GM23338 (cell line): ENCODE data around the gene BBOF1. TPM values are rescaled to one million over a fixed set of nuclear protein-coding genes. Genes with fewer than 3 reads are reported as not detected.

Experiments
- ATAC-seq: fragments of 200-7000 bp; cut with Tn5 transposase; 3 replicates; pipeline ENCODE4 v1.9.1; 2020
- DNase-seq: peaks from one replicate; pipeline ENCODE4 v3.0.0-alpha.2; 2015; ENCODE audit warnings: low spot score
- H2AFZ ChIP-seq: fragments of 200-600 bp; sonication (generic); 2 replicates; pipeline ENCODE4 v1.8.0; 2016; ENCODE audit warnings: antibody characterized with exemption, mild to moderate bottlenecking, moderate library complexity
- H3F3A ChIP-seq: fragments of 200-600 bp; sonication (generic); replicated peaks from 2 replicates; pipeline ENCODE4 v1.8.0; 2017; ENCODE audit warnings: antibody characterized with exemption, mixed run types, low read depth
- H3K27ac ChIP-seq: fragments of 200-600 bp; sonication (generic); 2 replicates; pipeline ENCODE4 v1.6.1; 2016; ENCODE audit warnings: low read depth
- H3K27me3 ChIP-seq: fragments of 200-600 bp; sonication (generic); 2 replicates; pipeline ENCODE4 v1.8.0; 2016; ENCODE audit warnings: mild to moderate bottlenecking, mixed run types, moderate library complexity; ENCODE audit not compliant: insufficient read depth
- H3K36me3 ChIP-seq: fragments of 200-600 bp; sonication (generic); 2 replicates; pipeline ENCODE4 v1.8.0; 2016; ENCODE audit warnings: mild to moderate bottlenecking; ENCODE audit not compliant: insufficient read depth
- H3K4me1 ChIP-seq: fragments of 200-600 bp; sonication (generic); 2 replicates; pipeline ENCODE4 v1.8.0; 2016; ENCODE audit warnings: mild to moderate bottlenecking, moderate library complexity; ENCODE audit not compliant: insufficient read depth
- H3K4me2 ChIP-seq: fragments of 200-600 bp; sonication (generic); 2 replicates; pipeline ENCODE4 v1.7.1; 2017; ENCODE audit warnings: mixed run types
- H3K4me3 ChIP-seq: fragments of 200-600 bp; sonication (generic); 2 replicates; pipeline ENCODE4 v1.6.1; 2016; ENCODE audit warnings: mixed run types
- H3K79me2 ChIP-seq: fragments of 200-600 bp; sonication (generic); replicated peaks from 2 replicates; pipeline ENCODE4 v1.8.0; 2017; ENCODE audit warnings: mild to moderate bottlenecking; ENCODE audit not compliant: insufficient read depth
- H3K9me2 ChIP-seq: fragments of 200-600 bp; sonication (generic); 2 replicates; pipeline ENCODE4 v1.8.0; 2017; ENCODE audit not compliant: insufficient read depth
- H4K20me1 ChIP-seq: fragments of 200-600 bp; sonication (generic); replicated peaks from 2 replicates; pipeline ENCODE4 v1.8.0; 2017; ENCODE audit warnings: mild to moderate bottlenecking; ENCODE audit not compliant: insufficient read depth
- H3K27ac Mint-ChIP-seq: 2 replicates; pipeline ENCODE4 v1.8.0; 2020; ENCODE audit warnings: inconsistent platforms, mild to moderate bottlenecking, moderate library complexity, mixed read lengths
- H3K27me3 Mint-ChIP-seq: 3 replicates; pipeline ENCODE4 v1.8.0; 2022; ENCODE audit warnings: low read depth, mild to moderate bottlenecking, moderate library complexity, mixed read lengths, inconsistent platforms; ENCODE audit not compliant: insufficient read depth, poor library complexity
- H3K36me3 Mint-ChIP-seq: 3 replicates; pipeline ENCODE4 v1.8.0; 2021; ENCODE audit warnings: low read depth, mild to moderate bottlenecking, inconsistent platforms, moderate library complexity, mixed read lengths
- H3K4me1 Mint-ChIP-seq: 3 replicates; pipeline ENCODE4 v1.8.0; 2020; ENCODE audit warnings: mild to moderate bottlenecking, inconsistent platforms, mixed read lengths
- H3K4me3 Mint-ChIP-seq: 3 replicates; pipeline ENCODE4 v1.8.0; 2021; ENCODE audit warnings: moderate library complexity, mild to moderate bottlenecking, inconsistent platforms, mixed read lengths
- H3K9me3 Mint-ChIP-seq: 3 replicates; pipeline ENCODE4 v1.8.0; 2020; ENCODE audit warnings: moderate library complexity, mild to moderate bottlenecking, inconsistent platforms, mixed read lengths
- CREB1 ChIP-seq: fragments of 250-450 bp; sonication (Bioruptor Pico); IDR thresholded peaks from 2 replicates; pipeline ENCODE4 v1.5.0; 2020; ENCODE audit warnings: low read depth, mild to moderate bottlenecking, moderate library complexity
- EZH2 ChIP-seq: fragments of 200-600 bp; sonication (generic); IDR thresholded peaks from one replicate; pipeline ENCODE4 v1.8.0; 2017; ENCODE audit warnings: antibody characterized with exemption, mild to moderate bottlenecking, low read depth; ENCODE audit not compliant: unreplicated experiment
- EZH2phosphoT487 ChIP-seq: fragments of 200-600 bp; sonication (generic); IDR thresholded peaks from one replicate; pipeline ENCODE4 v1.8.1; 2018; ENCODE audit warnings: antibody characterized with exemption; ENCODE audit not compliant: unreplicated experiment
- JUNB ChIP-seq: IDR thresholded peaks from one replicate; pipeline ENCODE4 v1.6.1; 2016; ENCODE audit warnings: antibody characterized with exemption; ENCODE audit not compliant: unreplicated experiment
- NANOG ChIP-seq: IDR thresholded peaks from 2 replicates; pipeline ENCODE4 v1.6.1; 2016; ENCODE audit warnings: antibody characterized with exemption, borderline replicate concordance
- POLR2AphosphoS5 ChIP-seq: IDR thresholded peaks from 2 replicates; pipeline ENCODE4 v1.6.1; 2016; ENCODE audit warnings: antibody characterized with exemption, low read depth
- STAT1 ChIP-seq: IDR thresholded peaks from one replicate; pipeline ENCODE4 v1.6.1; 2016; ENCODE audit warnings: antibody characterized with exemption; ENCODE audit not compliant: unreplicated experiment
- ZNF114 ChIP-seq: fragments of 250-450 bp; sonication (Bioruptor Pico); IDR thresholded peaks from 2 replicates; pipeline ENCODE4 v1.5.0; 2020; ENCODE audit warnings: mild to moderate bottlenecking, moderate library complexity
- ZNF331 ChIP-seq: fragments of 250-450 bp; sonication (Bioruptor Pico); IDR thresholded peaks from 2 replicates; pipeline ENCODE4 v1.5.0; 2020; ENCODE audit warnings: low read depth, mild to moderate bottlenecking, moderate library complexity
- polyA plus RNA-seq: library from polyadenylated mRNA; unstranded; fragments of >200 nt; fragmentation: Nextera tagmentation; extraction: Ambion mirVana; gene quantifications from 2 replicates; pipeline ENCODE4 v1.2.1, GENCODE V29; 2016
- total RNA-seq: library from RNA; depleted of rRNA; stranded (reverse); fragments of >200 nt; shearing (Covaris generic); gene quantifications from 2 replicates; pipeline ENCODE4 v1.2.3, GENCODE V29; 2014
- TF ChIP-seq, protein P1 (sequence below): IDR thresholded peaks from one replicate; pipeline ENCODE4 v1.6.1; 2018; ENCODE audit warnings: antibody characterized with exemption; ENCODE audit not compliant: unreplicated experiment
- TF ChIP-seq, protein P2 (sequence below), 2 experiments: fragments of 200-600 bp in 1 of 2; sonication (generic) in 1 of 2; conservative IDR thresholded peaks; 2 replicates each; pipeline versions ENCODE4 v1.5.1 to v1.6.1; 2016 to 2017; ENCODE audit warnings: antibody characterized with exemption in 2 of 2, low read depth in 2 of 2, mild to moderate bottlenecking in 2 of 2, moderate library complexity in 1 of 2
- TF ChIP-seq, protein P3 (sequence below): fragments of 250-450 bp; sonication (Bioruptor Pico); IDR thresholded peaks from 2 replicates; pipeline ENCODE4 v1.5.0; 2020; ENCODE audit warnings: mild to moderate bottlenecking, moderate library complexity
- TF ChIP-seq, protein P4 (sequence below): IDR thresholded peaks from 2 replicates; pipeline ENCODE4 v1.6.1; 2016; ENCODE audit warnings: antibody characterized with exemption

The BBOF1 gene
- total and polyA plus RNA-seq, 2 experiments from 2014 or later: 0.24 to 0.53 TPM

DNA sequence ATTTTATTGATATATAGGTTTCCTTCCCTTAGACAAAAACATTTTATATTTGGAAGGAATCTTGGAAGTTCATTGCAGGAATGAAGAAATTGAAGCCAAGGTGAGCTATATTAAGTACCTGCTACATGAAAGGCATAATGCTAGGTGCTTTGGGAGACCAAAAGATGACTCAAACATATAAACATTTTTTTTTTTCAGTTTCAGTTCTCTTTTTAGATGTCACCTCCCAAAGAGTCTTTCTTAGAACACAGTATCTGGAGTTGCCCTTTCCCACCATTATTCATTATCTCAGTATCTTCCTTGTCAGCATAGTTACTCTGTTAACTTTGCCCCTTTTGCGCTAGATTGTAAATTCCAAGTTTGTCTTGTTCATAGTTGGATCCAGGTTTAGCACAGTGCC is 66.7 kb downstream of the BBOF1 start:
- H3K36me3 Mint-ChIP-seq: peaks cover 4% of the 10 kb centered on the region
- no peaks in the 10 kb centered on the region for H3K27me3 ChIP-seq
- no peak overlapping the region for H2AFZ ChIP-seq
- H3K4me2 ChIP-seq: peak overlapping the region; percentile 86
- TF ChIP-seq EZH2phosphoT487 (no peak), CREB1 (CRISPR knock-in tag) (no peak), JUNB (no peak), ZNF114 (CRISPR knock-in tag) (no peak), NANOG (no peak), EZH2 (no peak), POLR2AphosphoS5 (no peak), STAT1 (no peak), ZNF331 (CRISPR knock-in tag) (no peak)
- TF ChIP-seq, protein P1, sequence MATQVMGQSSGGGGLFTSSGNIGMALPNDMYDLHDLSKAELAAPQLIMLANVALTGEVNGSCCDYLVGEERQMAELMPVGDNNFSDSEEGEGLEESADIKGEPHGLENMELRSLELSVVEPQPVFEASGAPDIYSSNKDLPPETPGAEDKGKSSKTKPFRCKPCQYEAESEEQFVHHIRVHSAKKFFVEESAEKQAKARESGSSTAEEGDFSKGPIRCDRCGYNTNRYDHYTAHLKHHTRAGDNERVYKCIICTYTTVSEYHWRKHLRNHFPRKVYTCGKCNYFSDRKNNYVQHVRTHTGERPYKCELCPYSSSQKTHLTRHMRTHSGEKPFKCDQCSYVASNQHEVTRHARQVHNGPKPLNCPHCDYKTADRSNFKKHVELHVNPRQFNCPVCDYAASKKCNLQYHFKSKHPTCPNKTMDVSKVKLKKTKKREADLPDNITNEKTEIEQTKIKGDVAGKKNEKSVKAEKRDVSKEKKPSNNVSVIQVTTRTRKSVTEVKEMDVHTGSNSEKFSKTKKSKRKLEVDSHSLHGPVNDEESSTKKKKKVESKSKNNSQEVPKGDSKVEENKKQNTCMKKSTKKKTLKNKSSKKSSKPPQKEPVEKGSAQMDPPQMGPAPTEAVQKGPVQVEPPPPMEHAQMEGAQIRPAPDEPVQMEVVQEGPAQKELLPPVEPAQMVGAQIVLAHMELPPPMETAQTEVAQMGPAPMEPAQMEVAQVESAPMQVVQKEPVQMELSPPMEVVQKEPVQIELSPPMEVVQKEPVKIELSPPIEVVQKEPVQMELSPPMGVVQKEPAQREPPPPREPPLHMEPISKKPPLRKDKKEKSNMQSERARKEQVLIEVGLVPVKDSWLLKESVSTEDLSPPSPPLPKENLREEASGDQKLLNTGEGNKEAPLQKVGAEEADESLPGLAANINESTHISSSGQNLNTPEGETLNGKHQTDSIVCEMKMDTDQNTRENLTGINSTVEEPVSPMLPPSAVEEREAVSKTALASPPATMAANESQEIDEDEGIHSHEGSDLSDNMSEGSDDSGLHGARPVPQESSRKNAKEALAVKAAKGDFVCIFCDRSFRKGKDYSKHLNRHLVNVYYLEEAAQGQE: no peak
- TF ChIP-seq, protein P2, sequence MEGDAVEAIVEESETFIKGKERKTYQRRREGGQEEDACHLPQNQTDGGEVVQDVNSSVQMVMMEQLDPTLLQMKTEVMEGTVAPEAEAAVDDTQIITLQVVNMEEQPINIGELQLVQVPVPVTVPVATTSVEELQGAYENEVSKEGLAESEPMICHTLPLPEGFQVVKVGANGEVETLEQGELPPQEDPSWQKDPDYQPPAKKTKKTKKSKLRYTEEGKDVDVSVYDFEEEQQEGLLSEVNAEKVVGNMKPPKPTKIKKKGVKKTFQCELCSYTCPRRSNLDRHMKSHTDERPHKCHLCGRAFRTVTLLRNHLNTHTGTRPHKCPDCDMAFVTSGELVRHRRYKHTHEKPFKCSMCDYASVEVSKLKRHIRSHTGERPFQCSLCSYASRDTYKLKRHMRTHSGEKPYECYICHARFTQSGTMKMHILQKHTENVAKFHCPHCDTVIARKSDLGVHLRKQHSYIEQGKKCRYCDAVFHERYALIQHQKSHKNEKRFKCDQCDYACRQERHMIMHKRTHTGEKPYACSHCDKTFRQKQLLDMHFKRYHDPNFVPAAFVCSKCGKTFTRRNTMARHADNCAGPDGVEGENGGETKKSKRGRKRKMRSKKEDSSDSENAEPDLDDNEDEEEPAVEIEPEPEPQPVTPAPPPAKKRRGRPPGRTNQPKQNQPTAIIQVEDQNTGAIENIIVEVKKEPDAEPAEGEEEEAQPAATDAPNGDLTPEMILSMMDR (conservative IDR thresholded peaks at IDR 0.05; ENCODE audit: low read depth in 2 of 2): no peak
- TF ChIP-seq, protein P3, sequence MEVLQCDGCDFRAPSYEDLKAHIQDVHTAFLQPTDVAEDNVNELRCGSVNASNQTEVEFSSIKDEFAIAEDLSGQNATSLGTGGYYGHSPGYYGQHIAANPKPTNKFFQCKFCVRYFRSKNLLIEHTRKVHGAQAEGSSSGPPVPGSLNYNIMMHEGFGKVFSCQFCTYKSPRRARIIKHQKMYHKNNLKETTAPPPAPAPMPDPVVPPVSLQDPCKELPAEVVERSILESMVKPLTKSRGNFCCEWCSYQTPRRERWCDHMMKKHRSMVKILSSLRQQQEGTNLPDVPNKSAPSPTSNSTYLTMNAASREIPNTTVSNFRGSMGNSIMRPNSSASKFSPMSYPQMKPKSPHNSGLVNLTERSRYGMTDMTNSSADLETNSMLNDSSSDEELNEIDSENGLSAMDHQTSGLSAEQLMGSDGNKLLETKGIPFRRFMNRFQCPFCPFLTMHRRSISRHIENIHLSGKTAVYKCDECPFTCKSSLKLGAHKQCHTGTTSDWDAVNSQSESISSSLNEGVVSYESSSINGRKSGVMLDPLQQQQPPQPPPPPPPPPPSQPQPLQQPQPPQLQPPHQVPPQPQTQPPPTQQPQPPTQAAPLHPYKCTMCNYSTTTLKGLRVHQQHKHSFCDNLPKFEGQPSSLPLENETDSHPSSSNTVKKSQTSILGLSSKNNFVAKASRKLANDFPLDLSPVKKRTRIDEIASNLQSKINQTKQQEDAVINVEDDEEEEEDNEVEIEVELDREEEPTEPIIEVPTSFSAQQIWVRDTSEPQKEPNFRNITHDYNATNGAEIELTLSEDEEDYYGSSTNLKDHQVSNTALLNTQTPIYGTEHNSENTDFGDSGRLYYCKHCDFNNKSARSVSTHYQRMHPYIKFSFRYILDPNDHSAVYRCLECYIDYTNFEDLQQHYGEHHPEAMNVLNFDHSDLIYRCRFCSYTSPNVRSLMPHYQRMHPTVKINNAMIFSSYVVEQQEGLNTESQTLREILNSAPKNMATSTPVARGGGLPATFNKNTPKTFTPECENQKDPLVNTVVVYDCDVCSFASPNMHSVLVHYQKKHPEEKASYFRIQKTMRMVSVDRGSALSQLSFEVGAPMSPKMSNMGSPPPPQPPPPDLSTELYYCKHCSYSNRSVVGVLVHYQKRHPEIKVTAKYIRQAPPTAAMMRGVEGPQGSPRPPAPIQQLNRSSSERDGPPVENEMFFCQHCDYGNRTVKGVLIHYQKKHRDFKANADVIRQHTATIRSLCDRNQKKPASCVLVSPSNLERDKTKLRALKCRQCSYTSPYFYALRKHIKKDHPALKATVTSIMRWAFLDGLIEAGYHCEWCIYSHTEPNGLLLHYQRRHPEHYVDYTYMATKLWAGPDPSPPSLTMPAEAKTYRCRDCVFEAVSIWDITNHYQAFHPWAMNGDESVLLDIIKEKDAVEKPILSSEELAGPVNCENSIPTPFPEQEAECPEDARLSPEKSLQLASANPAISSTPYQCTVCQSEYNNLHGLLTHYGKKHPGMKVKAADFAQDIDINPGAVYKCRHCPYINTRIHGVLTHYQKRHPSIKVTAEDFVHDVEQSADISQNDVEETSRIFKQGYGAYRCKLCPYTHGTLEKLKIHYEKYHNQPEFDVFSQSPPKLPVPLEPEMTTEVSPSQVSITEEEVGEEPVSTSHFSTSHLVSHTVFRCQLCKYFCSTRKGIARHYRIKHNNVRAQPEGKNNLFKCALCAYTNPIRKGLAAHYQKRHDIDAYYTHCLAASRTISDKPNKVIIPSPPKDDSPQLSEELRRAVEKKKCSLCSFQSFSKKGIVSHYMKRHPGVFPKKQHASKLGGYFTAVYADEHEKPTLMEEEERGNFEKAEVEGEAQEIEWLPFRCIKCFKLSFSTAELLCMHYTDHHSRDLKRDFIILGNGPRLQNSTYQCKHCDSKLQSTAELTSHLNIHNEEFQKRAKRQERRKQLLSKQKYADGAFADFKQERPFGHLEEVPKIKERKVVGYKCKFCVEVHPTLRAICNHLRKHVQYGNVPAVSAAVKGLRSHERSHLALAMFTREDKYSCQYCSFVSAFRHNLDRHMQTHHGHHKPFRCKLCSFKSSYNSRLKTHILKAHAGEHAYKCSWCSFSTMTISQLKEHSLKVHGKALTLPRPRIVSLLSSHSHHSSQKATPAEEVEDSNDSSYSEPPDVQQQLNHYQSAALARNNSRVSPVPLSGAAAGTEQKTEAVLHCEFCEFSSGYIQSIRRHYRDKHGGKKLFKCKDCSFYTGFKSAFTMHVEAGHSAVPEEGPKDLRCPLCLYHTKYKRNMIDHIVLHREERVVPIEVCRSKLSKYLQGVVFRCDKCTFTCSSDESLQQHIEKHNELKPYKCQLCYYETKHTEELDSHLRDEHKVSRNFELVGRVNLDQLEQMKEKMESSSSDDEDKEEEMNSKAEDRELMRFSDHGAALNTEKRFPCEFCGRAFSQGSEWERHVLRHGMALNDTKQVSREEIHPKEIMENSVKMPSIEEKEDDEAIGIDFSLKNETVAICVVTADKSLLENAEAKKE (CRISPR knock-in tag): no peak
- TF ChIP-seq, protein P4, sequence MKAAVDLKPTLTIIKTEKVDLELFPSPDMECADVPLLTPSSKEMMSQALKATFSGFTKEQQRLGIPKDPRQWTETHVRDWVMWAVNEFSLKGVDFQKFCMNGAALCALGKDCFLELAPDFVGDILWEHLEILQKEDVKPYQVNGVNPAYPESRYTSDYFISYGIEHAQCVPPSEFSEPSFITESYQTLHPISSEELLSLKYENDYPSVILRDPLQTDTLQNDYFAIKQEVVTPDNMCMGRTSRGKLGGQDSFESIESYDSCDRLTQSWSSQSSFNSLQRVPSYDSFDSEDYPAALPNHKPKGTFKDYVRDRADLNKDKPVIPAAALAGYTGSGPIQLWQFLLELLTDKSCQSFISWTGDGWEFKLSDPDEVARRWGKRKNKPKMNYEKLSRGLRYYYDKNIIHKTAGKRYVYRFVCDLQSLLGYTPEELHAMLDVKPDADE: no peak
- peaks cover 7% of the 10 kb centered on the region for H3K4me1 ChIP-seq
- no peaks in the 10 kb centered on the region for H3F3A ChIP-seq
- no peaks in the 10 kb centered on the region for H3K9me2 ChIP-seq
- DNase-seq (no peak), ATAC-seq (no peak)
- no peaks in the 10 kb centered on the region for H4K20me1 ChIP-seq
- peaks cover 57% of the 10 kb centered on the region for H3K79me2 ChIP-seq
- no peaks in the 10 kb centered on the region for H3K27me3 Mint-ChIP-seq
- H3K27ac ChIP-seq: peak overlapping the region; percentile 84
- peaks cover 11% of the 10 kb centered on the region for H3K4me1 Mint-ChIP-seq
- no peaks in the 10 kb centered on the region for H3K36me3 ChIP-seq
- H3K9me3 Mint-ChIP-seq: no peaks in the 10 kb centered on the region
- peak overlapping the region; percentile 100 for H3K27ac Mint-ChIP-seq
- H3K4me3 ChIP-seq: peak overlapping the region; percentile 75
- peak overlapping the region; percentile 97 for H3K4me3 Mint-ChIP-seq
